Measurements from ENCODE around the gene IGSF8. TPM values are rescaled to one million over a fixed set of nuclear protein-coding genes. Genes with fewer than 3 reads are reported as not detected.

IGSF8 gene
- total and polyA plus RNA-seq, 2 of the 8 experiments (the other 6 are each of a cell fraction or from before 2014, with no cell fraction given): 69.6 to 132 TPM

GRCh38 chr1:160143695-160144094 is 45.3 kb upstream of the IGSF8 start:
- Histone ChIP-seq H3K4me2 (ENCODE audit: insufficient read depth in 1 of 2, low read depth in 2 of 2, low read length in 2 of 2) (no peak overlapping the region), H3K4me1 (replicated peaks in 1 of 4; ENCODE audit: control insufficient read depth in 3 of 4, insufficient read depth in 4 of 4, low read length in 3 of 4) (0 out of 7 replicates have a peak, but pooled peaks cover 0 to 2% (median 0%) of the 10 kb centered on the region in 4 experiments), H2BK120ac (replicated peaks; ENCODE audit: low read depth, low read length) (no peak overlapping the region), H2BK12ac (ENCODE audit: low read depth, low read length) (no peak overlapping the region), H3K9me3 (ENCODE audit: insufficient read depth in 2 of 2, low read depth in 1 of 2, low read length in 1 of 2) (no peaks in the 10 kb centered on the region), H3K9ac (replicated peaks in 1 of 4; ENCODE audit: extremely low read depth in 1 of 4, low read depth in 3 of 4, low read length in 3 of 4) (no peak overlapping the region), H4K20me1 (replicated peaks in 1 of 2; ENCODE audit: control insufficient read depth in 1 of 2, insufficient read depth in 2 of 2, low read length in 2 of 2) (no peaks in the 10 kb centered on the region), H3K79me1 (ENCODE audit: low read depth, low read length) (no peaks in the 10 kb centered on the region), H2BK5ac (ENCODE audit: low read depth, low read length) (no peak overlapping the region), H4K8ac (ENCODE audit: extremely low read depth, insufficient read depth, low read length) (no peak overlapping the region), H3K27me3 (replicated peaks in 1 of 4; ENCODE audit: control insufficient read depth in 3 of 4, extremely low read depth in 1 of 4, insufficient read depth in 3 of 4, low read length in 3 of 4) (no peaks in the 10 kb centered on the region), H3K79me2 (ENCODE audit: control insufficient read depth in 1 of 2, insufficient read depth in 2 of 2, low read length in 2 of 2) (no peaks in the 10 kb centered on the region), H2AFZ (ENCODE audit: low read length) (no peak overlapping the region), H3K27ac (ENCODE audit: low read depth, low read length) (no peak overlapping the region), H3K4ac (replicated peaks; ENCODE audit: insufficient read length, low read depth, low read length) (no peak overlapping the region), H3K56ac (replicated peaks; ENCODE audit: insufficient read length, low read depth, low read length) (no peak overlapping the region), H3K36me3 (ENCODE audit: control insufficient read depth in 2 of 4, insufficient read depth in 4 of 4, low read length in 3 of 4) (peaks cover 2 to 16% (median 8%) of the 10 kb centered on the region in 4 experiments; a peak in 3 of 8 replicates), H2BK15ac (ENCODE audit: low read length) (no peak overlapping the region), H3K14ac (ENCODE audit: insufficient read length) (no peak overlapping the region), H3K23me2 (ENCODE audit: low read depth, low read length) (no peaks in the 10 kb centered on the region), H3K23ac (ENCODE audit: insufficient read length) (no peak overlapping the region), H4K5ac (ENCODE audit: insufficient read length, low read depth, low read length) (no peak overlapping the region), H3K18ac (ENCODE audit: extremely low read depth, low read length) (no peak overlapping the region), H4K91ac (replicated peaks; ENCODE audit: insufficient read length, low read length) (no peak overlapping the region), H2BK20ac (ENCODE audit: low read length) (no peak overlapping the region), H2AK5ac (ENCODE audit: low read depth, low read length) (no peak overlapping the region), H3K4me3 (ENCODE audit: extremely low read depth in 1 of 4, insufficient read depth in 2 of 4, low read depth in 3 of 4, low read length in 4 of 4) (no peak overlapping the region)
- ChIA-PET CTCF (ENCODE audit: partially characterized antibody) (interaction anchor here (0.8 to 1.6 kb wide), 2 partner anchors 40 to 47 kb away, joined by 3 to 5 read pairs; partner anchors contain the start of gene CASQ1), POLR2A (ENCODE audit: partially characterized antibody) (no interaction called here)
- WGBS, 2 experiments (ENCODE audit: extremely low coverage in 1 of 2, insufficient coverage in 1 of 2, insufficient read length in 1 of 2, insufficient replicate concordance in 2 of 2, low coverage in 1 of 2, low lambda C conversion rate in 2 of 2, missing lambda C conversion rate in 1 of 2): 83% methylated on average over 1 of the region's 1 CpG; no CpG with 5 or more reads in 1 of the 2 experiments
- FAIRE-seq (no peak), DNase-seq (ENCODE audit: low read depth in 1 of 2, low spot score in 2 of 2) (no peak)
- TF ChIP-seq JUN (IDR thresholded peaks at IDR 0.05; ENCODE audit: low read depth, low read length) (no peak), CBX5 (IDR thresholded peaks at IDR 0.05; ENCODE audit: low read depth, low read length) (no peak)

All from H1 (cell line).